HG02938 (cell line): ENCODE results near the gene GRID2.

Experiments
- ATAC-seq: cut with Tn5 transposase; IDR thresholded peaks from one replicate; pipeline ENCODE4 v1.9.1; 2021; ENCODE audit warnings: mild to moderate bottlenecking, moderate library complexity; ENCODE audit not compliant: unreplicated experiment

The GRID2 gene

GRCh38 chr4:93730251-93730650 lies 1426.5 kb downstream of the GRID2 start:
- no peak for ATAC-seq

DNA sequence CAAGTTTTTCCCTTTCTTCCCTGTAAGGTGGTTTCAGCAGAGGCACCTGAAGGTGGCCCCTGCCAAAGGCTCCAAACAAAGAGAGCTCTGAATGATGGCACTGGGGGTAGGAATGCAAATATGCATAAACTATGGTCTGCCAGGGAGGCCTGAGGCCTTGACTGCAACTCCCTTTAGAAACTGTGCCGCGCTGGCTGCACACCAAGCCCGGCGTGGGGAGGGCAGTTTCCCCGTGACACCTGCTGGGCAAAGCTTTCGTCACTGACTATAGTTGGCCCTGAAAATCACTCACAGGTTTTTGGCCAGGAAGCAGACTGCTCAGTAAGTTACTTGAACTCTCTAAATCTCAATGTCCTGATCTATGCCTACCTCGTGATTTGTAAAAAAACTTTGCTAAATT lies 1427.0 kb downstream of the GRID2 start:
- ATAC-seq, result no peak

DNA sequence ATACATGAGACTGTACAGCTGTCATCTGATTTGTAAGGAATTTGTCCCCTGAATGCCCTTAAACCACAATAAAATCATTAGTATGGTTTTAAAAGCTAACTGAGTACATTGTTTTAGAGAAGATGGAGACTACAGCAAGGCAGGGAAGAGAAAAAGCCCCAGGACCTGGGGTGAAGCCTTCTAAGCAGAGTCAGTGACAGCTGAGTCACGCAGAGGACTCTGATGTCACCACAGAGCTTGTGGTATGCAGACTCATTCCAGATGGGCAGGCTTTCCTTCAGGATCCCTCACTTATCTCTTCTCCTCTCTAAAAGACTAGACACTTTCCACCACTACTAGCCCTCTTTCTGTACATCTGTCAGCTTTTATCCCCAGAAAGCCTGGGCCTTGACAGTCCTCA lies 1427.7 kb downstream of the GRID2 start:
- ATAC-seq, result no peak

DNA sequence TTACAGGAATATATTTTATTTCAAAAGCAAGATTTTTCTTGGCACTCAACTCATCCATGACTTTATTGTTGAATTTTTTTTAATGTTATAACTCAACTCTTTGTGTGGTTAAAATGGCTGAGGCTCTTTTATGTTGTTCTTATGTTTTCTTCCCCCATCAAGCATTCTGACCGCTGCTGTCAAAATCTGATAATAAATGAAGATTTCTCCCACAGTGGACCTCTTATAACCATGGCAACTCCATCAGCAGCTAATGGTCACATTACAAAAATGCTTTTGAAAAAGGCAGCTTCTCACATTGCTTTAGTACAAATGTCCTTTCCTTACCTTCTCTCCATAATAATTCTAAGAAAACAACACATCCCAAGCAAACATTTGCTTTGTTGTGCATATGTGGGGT lies 1428.7 kb downstream of the GRID2 start:
- ATAC-seq, result no peak

GRCh38 chr4:93740890-93741289 lies 1437.1 kb downstream of the GRID2 start:
- ATAC-seq, result no peak

DNA sequence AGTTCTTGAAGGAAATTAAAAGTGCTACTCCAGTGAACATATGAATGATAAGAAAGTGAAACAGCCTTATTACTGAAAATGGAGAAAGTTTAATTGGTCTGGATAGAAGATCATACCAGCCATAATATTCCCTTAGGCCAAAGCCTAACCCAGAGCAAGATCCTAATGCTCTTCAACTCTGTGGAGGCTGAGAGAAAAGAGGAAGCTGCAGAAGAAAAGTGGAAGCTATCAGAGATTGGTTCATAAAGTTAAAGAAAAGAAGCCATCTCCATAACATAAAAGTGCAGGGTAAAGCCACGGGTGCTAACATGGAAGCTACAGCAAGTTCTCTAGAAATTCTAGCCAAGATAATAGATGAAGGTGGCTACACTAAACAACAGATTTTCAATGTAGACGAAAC lies 1439.3 kb downstream of the GRID2 start:
- ATAC-seq, result no peak

DNA sequence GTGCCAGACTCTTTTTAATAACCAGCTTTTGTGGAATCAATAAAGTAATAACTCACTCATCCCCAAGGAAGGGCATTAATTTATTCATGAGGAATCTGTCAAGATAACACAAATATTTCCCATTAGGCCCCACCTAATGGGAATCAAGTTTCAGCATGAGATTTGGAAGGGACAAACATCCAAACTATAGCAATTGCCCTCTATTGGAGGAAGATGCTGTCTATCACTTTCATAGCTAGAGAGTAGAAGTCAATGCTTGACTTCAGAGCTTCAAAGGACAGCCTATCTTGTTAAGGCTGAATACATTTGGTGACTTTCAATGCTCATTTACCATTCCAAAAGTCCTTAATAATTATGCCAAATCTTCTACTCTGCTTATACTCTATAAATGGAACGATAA lies 1439.9 kb downstream of the GRID2 start:
- no peak for ATAC-seq

- ATAC-seq, result no peak
Measured at GRCh38 chr4:93744961-93745360, 1441.2 kb downstream of the GRID2 start.

DNA sequence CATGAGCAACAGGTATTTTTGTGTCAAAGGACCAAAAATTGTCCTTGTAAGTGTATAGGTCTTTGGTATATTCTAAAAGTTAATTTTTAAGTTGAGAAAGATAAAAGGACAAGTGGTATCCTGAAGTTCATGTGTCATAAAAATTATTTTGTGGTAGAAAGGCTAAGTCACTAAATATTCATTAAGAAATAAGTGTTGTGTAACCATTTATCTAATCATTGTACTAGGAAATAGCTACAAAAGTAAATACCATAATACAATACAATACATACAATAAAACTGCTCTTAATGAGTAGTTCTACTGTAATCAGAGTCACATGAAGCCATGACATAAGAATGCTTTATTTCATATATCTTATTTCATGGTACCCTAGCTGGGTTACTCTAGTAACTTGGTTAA lies 1442.3 kb downstream of the GRID2 start:
- no peak for ATAC-seq

DNA sequence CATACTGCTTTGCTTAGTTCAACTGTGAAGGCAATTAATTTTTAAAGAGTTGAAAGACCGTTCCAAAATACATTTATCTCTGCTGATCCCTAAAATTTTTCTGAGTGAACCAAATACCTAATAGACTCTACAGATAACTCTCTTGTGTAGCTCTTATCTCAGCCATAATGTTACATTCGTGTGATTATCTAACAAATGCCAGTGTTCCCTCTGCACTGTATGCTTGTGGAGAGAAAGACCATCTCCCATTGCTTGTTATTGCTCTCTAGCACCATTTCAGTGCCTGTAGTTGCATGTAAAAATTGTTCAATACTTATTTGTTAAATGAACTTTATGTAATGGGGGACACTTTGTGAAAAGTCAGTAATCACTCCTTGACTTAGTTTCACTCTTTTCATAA lies 1443.5 kb downstream of the GRID2 start:
- no peak for ATAC-seq

GRCh38 chr4:93748373-93749291 lies 1444.9 kb downstream of the GRID2 start:
- peak; percentile 37 for ATAC-seq

GRCh38 chr4:93749292-93749761 lies 1445.6 kb downstream of the GRID2 start:
- ATAC-seq, result peak; percentile 86

DNA sequence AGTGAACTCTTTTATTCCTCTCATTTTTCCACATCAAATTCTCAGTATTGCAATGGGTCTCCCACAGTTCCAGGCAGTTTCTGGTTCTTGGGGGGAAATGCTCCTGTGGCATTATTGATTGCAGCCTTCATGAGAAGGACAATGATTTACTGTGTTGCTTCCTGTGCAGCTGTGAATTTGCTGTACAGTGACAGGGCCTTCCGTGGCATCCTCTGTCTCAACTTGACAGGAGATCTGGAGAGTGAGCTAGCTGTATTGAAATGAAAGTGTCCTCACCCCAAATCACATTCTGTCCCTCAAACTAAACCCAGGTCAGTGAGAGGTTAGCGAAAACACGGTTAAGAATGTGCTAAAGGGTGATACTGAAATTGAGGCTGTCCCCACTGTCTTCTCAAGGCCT lies 1447.6 kb downstream of the GRID2 start:
- ATAC-seq, result no peak

GRCh38 chr4:93756101-93756500 lies 1452.3 kb downstream of the GRID2 start:
- ATAC-seq, result no peak

DNA sequence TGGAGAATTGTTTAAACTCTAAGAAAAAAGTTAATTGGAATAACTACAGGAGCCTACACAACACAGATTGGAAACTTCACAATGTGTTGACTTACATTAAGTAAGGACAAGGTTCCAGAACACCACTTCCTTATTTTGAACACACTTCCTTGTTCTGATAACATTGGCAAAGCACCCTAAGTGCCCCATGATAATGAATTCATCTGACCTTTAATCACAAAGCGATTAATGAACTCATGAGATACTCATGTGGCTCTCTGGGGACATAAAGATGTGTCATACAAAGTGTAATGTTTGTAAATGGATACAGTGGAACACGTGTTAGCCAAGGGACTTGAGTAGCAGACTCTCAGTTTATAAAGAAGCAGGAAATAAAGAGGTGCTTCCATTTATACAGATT lies 1455.7 kb downstream of the GRID2 start:
- no peak for ATAC-seq

DNA sequence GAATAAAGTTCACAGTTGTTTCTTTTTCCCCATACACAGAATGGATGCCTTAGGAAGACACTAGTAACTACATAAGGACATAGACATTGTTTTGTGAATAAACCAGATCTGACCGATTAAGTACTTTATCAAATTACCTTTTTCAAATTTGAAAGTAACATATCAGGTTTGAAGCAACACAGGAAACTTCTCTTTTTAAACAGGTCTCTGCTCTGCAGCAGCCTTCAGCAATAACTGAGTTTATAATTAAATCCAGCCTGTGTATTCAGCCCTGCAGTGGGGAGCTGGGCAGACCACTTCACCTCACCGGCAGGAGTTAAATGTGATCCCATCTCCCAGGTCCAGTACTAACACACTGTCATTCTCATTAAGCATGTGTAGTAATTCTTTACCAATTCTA lies 1456.5 kb downstream of the GRID2 start:
- ATAC-seq, result no peak

DNA sequence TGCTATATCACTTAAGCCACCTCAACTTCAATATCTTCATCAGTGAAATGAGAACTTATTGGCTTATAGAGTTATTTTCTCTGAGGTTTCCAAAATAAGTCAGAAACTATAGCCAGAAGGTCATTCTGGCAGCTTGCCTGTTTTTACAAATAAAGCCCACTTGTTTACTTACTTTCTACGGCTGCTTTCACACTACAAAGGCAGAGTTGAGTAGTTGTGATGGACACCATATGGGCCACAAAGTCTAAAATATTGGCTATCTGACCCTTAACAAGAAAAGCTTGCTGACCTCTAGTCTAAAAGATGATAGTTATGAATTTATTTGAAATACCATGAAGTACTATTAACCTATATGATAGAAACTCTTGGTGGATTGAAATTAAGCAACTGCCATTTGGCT lies 1457.5 kb downstream of the GRID2 start:
- ATAC-seq, result no peak

- peak; percentile 71 for ATAC-seq
Measured at GRCh38 chr4:93764639-93765246, 1461.0 kb downstream of the GRID2 start.

- no peak for ATAC-seq
Measured at GRCh38 chr4:93767917-93768316, 1464.2 kb downstream of the GRID2 start.

GRCh38 chr4:93770201-93770600 lies 1466.4 kb downstream of the GRID2 start:
- no peak for ATAC-seq

- ATAC-seq, result no peak
Measured at GRCh38 chr4:93771640-93772411, 1468.1 kb downstream of the GRID2 start.

GRCh38 chr4:93772858-93773257 lies 1469.1 kb downstream of the GRID2 start:
- no peak for ATAC-seq
